Neutrophil (primary cell): ENCODE measurements around the gene RNU1-1.
"Not testable (repeated sequence)": the region's sequence is repeated elsewhere in the genome, so short reads cannot be mapped to it uniquely, and the experiment has no call there.

Source experiments
- H3K27ac ChIP-seq: fragments of 200-600 bp; sonication (generic); 2 replicates; pipeline ENCODE4 v1.5.1; 2016; ENCODE audit warnings: mild to moderate bottlenecking, moderate library complexity
- H3K27me3 ChIP-seq: fragments of 200-600 bp; sonication (generic); 2 replicates; pipeline ENCODE4 v1.6.0; 2016; ENCODE audit warnings: mild to moderate bottlenecking
- H3K36me3 ChIP-seq: fragments of 200-600 bp; sonication (generic); 2 replicates; pipeline ENCODE4 v1.5.1; 2017
- H3K4me1 ChIP-seq, 2 experiments: fragments of 200-600 bp in 1 of 2; sonication (generic) in 1 of 2; 1 replicate in 1 of 2; 2 replicates in 1 of 2; pipeline versions ENCODE4 v1.5.1 to v1.6.1; 2013 to 2016; ENCODE audit warnings: low read depth in 1 of 2, low read length in 1 of 2, mild to moderate bottlenecking in 1 of 2, moderate library complexity in 1 of 2; ENCODE audit not compliant: control insufficient read depth in 1 of 2, insufficient read depth in 1 of 2
- H3K4me3 ChIP-seq, 2 experiments: fragments of 200-600 bp in 1 of 2; sonication (generic) in 1 of 2; 1 replicate in 1 of 2; 2 replicates in 1 of 2; pipeline ENCODE4 v1.5.1; 2013 to 2016; ENCODE audit warnings: low read depth in 1 of 2, low read length in 1 of 2, mild to moderate bottlenecking in 1 of 2, moderate library complexity in 1 of 2
- H3K9me3 ChIP-seq: fragments of 200-600 bp; sonication (generic); 2 replicates; pipeline ENCODE4 v1.5.1; 2016
- CTCF ChIP-seq: fragments of 200-600 bp; sonication (generic); IDR thresholded peaks from 2 replicates; pipeline ENCODE4 v1.5.1; 2016; ENCODE audit warnings: antibody characterized with exemption

Gene RNU1-1

GRCh38 chr1:16484931-16485330, 29.2 kb downstream of the RNU1-1 start:
- Histone ChIP-seq H3K36me3 (no peaks in the 10 kb centered on the region), H3K27me3 (no peaks in the 10 kb centered on the region), H3K9me3 (no peaks in the 10 kb centered on the region), H3K4me3 (no peak overlapping the region), H3K27ac (no peak overlapping the region), H3K4me1 (no peaks in the 10 kb centered on the region)
- TF ChIP-seq CTCF, result no peak

GRCh38 chr1:16484501-16484835, 29.6 kb downstream of the RNU1-1 start:
- Histone ChIP-seq H3K36me3 (no peaks in the 10 kb centered on the region), H3K9me3 (no peaks in the 10 kb centered on the region), H3K4me3 (no peak overlapping the region), H3K4me1 (no peaks in the 10 kb centered on the region), H3K27ac (no peak overlapping the region), H3K27me3 (no peaks in the 10 kb centered on the region)
- TF ChIP-seq CTCF, result no peak

GRCh38 chr1:16483639-16484500, 30.2 kb downstream of the RNU1-1 start:
- H3K36me3 ChIP-seq, H3K4me1 ChIP-seq, H3K9me3 ChIP-seq, H3K27me3 ChIP-seq, H3K27ac ChIP-seq, H3K4me3 ChIP-seq: not testable (repeated sequence)

DNA sequence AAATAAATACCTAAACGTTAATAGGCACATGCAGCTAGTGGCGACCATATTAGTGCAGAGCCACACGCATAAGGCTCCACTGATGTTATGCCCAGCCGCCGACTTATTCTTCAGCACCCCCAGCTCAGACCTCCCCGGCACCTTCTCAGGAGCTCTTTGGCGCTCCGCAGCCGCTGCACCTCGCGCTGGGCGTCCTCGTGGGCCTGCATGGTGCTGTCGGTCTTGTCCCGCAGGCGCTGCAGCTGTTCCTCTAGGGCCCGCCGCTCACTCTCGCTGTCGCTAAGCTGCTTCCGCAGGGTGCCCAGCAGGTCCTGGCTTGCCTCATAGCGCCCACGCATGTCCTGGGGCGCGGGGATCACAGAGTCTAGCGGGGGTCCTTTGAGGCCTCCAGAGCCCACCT, 30.9 kb downstream of the RNU1-1 start:
- H3K36me3 ChIP-seq, H3K9me3 ChIP-seq, H3K4me1 ChIP-seq, H3K27me3 ChIP-seq, H3K4me3 ChIP-seq, H3K27ac ChIP-seq: not testable (repeated sequence)

DNA sequence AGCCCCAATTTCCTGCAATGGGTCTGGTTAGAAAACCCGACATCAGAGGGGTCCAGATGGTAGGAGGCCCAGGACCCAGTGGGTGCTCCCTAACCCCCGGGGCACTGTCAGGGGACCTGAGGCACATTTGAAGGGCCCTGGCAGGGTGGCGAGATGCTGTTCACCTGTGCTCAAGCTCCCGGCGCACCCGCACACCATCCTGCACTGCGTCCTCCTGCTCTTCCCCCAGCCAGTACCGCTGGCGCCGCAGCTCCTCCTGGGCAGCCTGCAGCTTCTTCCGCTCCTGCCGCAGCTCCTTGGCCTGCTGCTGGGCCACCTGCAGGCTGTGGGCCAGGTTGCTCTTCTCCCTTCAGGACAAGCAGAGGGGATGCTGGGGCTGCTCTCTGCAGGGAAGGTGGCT, 36.0 kb downstream of the RNU1-1 start:
- no peaks in the 10 kb centered on the region for H3K9me3 ChIP-seq
- no peak overlapping the region for H3K27ac ChIP-seq
- no peak overlapping the region for H3K4me3 ChIP-seq
- H3K36me3 ChIP-seq, result peaks cover 12% of the 10 kb centered on the region
- no peak for TF ChIP-seq CTCF
- H3K4me1 ChIP-seq, result no peaks in the 10 kb centered on the region
- H3K27me3 ChIP-seq, result no peaks in the 10 kb centered on the region

- H3K36me3 ChIP-seq, result peaks cover 12% of the 10 kb centered on the region
- not testable (repeated sequence) for H3K27ac ChIP-seq, H3K9me3 ChIP-seq, H3K27me3 ChIP-seq, H3K4me3 ChIP-seq, H3K4me1 ChIP-seq
These were observed 38.0 kb downstream of the RNU1-1 start for GRCh38 chr1:16475771-16476770.

- H3K4me3 ChIP-seq, H3K27me3 ChIP-seq, H3K4me1 ChIP-seq, H3K9me3 ChIP-seq, H3K27ac ChIP-seq: not testable (repeated sequence)
- peaks cover 12% of the 10 kb centered on the region for H3K36me3 ChIP-seq
These were observed 39.2 kb downstream of the RNU1-1 start for GRCh38 chr1:16474891-16475290.
